Neural crest cell (in vitro differentiated cells): Measurements from ENCODE around the gene C5. TPM values are rescaled to one million over a fixed set of nuclear protein-coding genes. Genes with fewer than 3 reads are reported as not detected.
A peak's percentile ranks its signal among the peaks of the same experiment; 100 is the strongest.

Experiments
- DNase-seq: peaks from one replicate; pipeline ENCODE4 v3.0.0; 2021; ENCODE audit warnings: low read depth, mixed read lengths, low spot score
- H3K27ac Mint-ChIP-seq: one replicate; pipeline ENCODE4 v1.8.0; 2021; ENCODE audit warnings: mild to moderate bottlenecking, mixed read lengths; ENCODE audit not compliant: unreplicated experiment
- H3K27me3 Mint-ChIP-seq: 2 replicates; pipeline ENCODE4 v1.8.0; 2021; ENCODE audit warnings: low read depth, mild to moderate bottlenecking, mixed read lengths
- H3K36me3 Mint-ChIP-seq: 2 replicates; pipeline ENCODE4 v1.8.0; 2021; ENCODE audit warnings: low read depth, mild to moderate bottlenecking, mixed read lengths
- H3K4me1 Mint-ChIP-seq: 2 replicates; pipeline ENCODE4 v1.8.0; 2021; ENCODE audit warnings: mixed read lengths
- H3K4me3 Mint-ChIP-seq: one replicate; pipeline ENCODE4 v1.8.0; 2021; ENCODE audit warnings: mild to moderate bottlenecking, mixed read lengths
- H3K9me3 Mint-ChIP-seq: 2 replicates; pipeline ENCODE4 v1.8.0; 2021; ENCODE audit warnings: mixed read lengths
- total RNA-seq: library from RNA; stranded (reverse); gene quantifications from 2 replicates; pipeline ENCODE4 v1.2.1, GENCODE V29; 2021
- TF ChIP-seq, protein P1 (sequence below): fragments of 200-600 bp; sonication (generic); conservative IDR thresholded peaks from 2 replicates; pipeline ENCODE4 v1.5.0; 2021; ENCODE audit warnings: antibody characterized with exemption, mild to moderate bottlenecking

The C5 gene
- total RNA-seq, 1 donor from 2014 or later = 9.4 TPM

DNA sequence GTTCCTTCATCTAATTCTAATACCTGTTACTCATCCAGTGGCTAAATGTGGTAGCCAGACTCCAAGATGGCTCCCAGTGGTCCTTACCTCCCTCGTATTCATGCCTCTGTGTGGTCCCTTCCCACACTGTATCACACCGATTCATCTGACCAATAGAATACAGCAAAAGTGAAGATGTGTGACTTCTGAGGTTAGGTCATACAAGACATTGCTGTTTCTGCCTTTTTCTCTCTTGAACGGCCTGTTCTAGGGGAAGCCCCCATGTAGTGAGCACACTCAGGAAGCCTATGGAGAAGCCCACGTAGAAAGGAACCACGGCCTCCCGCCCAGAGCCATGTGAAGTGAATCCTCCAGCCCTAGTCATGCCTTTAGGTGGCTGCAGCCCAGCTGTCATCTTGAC, 9.4 kb upstream of the C5 start:
- Mint-ChIP-seq H3K9me3 (no peaks in the 10 kb centered on the region), H3K4me1 (no peaks in the 10 kb centered on the region), H3K36me3 (peaks cover 3% of the 10 kb centered on the region), H3K27me3 (no peaks in the 10 kb centered on the region), H3K27ac (no peak overlapping the region), H3K4me3 (no peak overlapping the region)
- DNase-seq = no peak
- TF ChIP-seq, protein P1, sequence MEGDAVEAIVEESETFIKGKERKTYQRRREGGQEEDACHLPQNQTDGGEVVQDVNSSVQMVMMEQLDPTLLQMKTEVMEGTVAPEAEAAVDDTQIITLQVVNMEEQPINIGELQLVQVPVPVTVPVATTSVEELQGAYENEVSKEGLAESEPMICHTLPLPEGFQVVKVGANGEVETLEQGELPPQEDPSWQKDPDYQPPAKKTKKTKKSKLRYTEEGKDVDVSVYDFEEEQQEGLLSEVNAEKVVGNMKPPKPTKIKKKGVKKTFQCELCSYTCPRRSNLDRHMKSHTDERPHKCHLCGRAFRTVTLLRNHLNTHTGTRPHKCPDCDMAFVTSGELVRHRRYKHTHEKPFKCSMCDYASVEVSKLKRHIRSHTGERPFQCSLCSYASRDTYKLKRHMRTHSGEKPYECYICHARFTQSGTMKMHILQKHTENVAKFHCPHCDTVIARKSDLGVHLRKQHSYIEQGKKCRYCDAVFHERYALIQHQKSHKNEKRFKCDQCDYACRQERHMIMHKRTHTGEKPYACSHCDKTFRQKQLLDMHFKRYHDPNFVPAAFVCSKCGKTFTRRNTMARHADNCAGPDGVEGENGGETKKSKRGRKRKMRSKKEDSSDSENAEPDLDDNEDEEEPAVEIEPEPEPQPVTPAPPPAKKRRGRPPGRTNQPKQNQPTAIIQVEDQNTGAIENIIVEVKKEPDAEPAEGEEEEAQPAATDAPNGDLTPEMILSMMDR = no peak

DNA sequence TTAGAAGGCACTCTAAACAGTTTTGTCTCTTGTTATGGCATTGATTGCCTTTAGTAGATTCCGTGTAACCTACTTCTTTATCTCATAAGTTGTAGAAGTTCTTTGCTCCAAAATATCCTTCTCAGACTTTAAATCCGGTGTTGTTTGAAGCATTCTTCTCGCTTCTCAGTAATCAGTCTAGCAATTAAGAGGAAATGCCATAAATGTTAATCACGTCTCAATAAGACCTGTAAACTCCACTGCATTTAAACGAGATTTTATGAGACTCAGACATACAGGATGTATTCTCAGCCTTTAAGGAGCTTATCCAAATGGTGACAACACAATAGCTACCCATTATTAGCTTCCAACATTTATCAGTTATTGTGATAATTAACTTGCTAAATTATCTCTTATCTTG, 7.7 kb upstream of the C5 start:
- DNase-seq = no peak
- H3K9me3 Mint-ChIP-seq = no peaks in the 10 kb centered on the region
- no peak overlapping the region for H3K4me3 Mint-ChIP-seq
- no peaks in the 10 kb centered on the region for H3K27me3 Mint-ChIP-seq
- H3K27ac Mint-ChIP-seq = no peak overlapping the region
- TF ChIP-seq, protein P1 = no peak
- peaks cover 3% of the 10 kb centered on the region for H3K36me3 Mint-ChIP-seq
- no peaks in the 10 kb centered on the region for H3K4me1 Mint-ChIP-seq

DNA sequence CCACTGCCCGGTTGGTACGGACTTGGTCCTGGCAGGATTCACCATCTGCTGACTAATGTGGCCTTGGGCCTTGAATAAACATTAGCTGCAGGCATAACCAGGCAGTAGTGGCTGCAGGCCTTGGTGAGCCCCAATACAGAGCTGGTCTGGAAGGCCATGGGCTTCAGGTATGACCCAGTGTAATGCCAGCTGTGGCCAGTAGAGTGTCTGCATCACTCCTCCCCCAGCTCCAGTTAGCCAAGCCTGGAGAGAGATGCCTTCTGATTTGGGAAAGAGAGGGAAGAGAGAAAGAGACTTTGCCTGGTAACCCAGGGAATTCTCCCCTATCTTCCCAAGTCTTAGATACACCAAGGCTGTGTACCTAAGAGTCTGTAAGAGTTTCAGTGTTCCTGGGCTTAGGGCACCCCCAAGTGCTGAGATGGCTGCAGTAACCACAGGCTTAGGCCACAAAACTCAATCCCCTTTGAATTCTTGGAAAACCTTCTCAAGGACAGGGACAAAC, 5.6 kb upstream of the C5 start:
- DNase-seq = no peak
- Mint-ChIP-seq H3K27me3 (no peaks in the 10 kb centered on the region), H3K9me3 (no peaks in the 10 kb centered on the region), H3K36me3 (peaks cover 3% of the 10 kb centered on the region), H3K27ac (no peak overlapping the region), H3K4me1 (no peaks in the 10 kb centered on the region), H3K4me3 (no peak overlapping the region)
- TF ChIP-seq, protein P1 = peak; percentile 42

DNA sequence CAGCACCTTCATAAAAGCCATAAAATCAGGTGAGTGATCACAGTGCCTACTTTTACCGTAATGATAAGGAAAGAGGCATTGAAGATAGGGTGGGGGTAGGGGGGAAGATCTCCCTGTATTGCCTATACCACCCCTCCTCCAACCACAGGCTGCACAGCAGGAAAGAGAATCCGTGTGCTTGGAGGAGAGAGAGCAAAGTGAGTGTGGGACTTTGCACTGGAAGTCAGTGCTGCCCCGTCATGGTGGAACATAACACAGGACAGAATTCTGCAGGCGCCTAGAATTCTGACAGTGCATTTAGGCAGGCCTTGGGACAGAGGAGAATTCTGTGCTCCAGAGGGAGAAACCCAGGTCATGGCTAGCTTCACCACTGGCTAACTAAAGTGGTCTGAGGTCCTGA, 3.5 kb upstream of the C5 start:
- Mint-ChIP-seq H3K27me3 (no peaks in the 10 kb centered on the region), H3K4me1 (no peaks in the 10 kb centered on the region), H3K4me3 (no peak overlapping the region), H3K9me3 (no peaks in the 10 kb centered on the region), H3K36me3 (peaks cover 3% of the 10 kb centered on the region), H3K27ac (no peak overlapping the region)
- TF ChIP-seq, protein P1 = no peak
- DNase-seq = no peak

DNA sequence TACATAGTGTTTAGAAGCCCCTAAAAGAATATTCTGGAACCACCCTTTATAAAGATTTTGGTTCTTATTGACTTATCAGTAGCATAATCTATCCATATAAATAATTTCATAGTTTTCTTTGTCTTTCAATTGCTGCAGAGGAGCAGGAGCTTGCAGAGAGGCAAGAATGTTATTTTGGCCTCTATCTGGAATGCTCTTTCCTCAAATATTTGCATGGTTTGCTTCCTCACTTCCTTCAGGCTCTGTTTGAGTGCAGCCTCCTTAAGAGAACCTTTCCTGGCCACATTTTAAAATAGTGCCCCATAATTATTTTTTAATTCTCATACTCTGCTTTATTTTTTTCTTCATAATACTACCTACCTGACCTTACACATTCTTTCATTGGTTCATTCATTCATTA, 1.5 kb downstream of the C5 start:
- H3K27ac Mint-ChIP-seq = no peak overlapping the region
- no peaks in the 10 kb centered on the region for H3K9me3 Mint-ChIP-seq
- no peak for DNase-seq
- TF ChIP-seq, protein P1 = no peak
- no peaks in the 10 kb centered on the region for H3K27me3 Mint-ChIP-seq
- no peaks in the 10 kb centered on the region for H3K36me3 Mint-ChIP-seq
- no peaks in the 10 kb centered on the region for H3K4me1 Mint-ChIP-seq
- no peak overlapping the region for H3K4me3 Mint-ChIP-seq

DNA sequence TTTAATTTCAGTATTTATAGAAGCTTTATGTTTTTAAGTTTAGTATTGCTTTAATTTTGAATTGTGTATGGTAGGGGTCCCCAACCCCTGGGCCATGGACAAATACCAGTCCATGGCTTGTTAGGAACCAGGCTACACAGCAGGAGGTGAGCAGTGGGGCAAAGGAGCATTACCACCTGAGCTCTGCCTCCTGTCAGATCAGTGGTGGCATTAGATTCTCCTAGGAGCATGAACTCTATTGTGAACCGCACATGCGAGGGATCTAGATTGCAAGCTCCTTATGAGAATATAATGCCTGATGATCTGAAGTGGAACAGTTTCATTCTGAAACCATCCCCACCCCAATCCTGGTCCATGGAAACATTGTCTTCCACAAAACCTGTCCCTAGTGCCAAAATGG, 1.9 kb downstream of the C5 start:
- TF ChIP-seq, protein P1 = no peak
- DNase-seq = no peak
- no peaks in the 10 kb centered on the region for H3K9me3 Mint-ChIP-seq

More for the DNA sequence above, 1.9 kb downstream of the C5 start:
- Mint-ChIP-seq H3K4me3 (no peak overlapping the region), H3K27ac (no peak overlapping the region), H3K27me3 (no peaks in the 10 kb centered on the region), H3K4me1 (no peaks in the 10 kb centered on the region), H3K36me3 (no peaks in the 10 kb centered on the region)
